Stimulated activated CD4-positive, alpha-beta T cell treated with anti-CD3 and anti-CD28 coated beads, Interleukin-2, amount 100 ng/mL, for 48 hours (primary cell): ENCODE measurements around the gene ZC3H7A.
"Not testable (repeated sequence)": the region's sequence is repeated elsewhere in the genome, so short reads cannot be mapped to it uniquely, and the experiment has no call there.

Experiments
- DNase-seq, 2 donors: peaks; one replicate each; pipeline ENCODE4 v3.0.0-alpha.2; 2020

The ZC3H7A gene

GRCh38 chr16:11797166-11797956, at the start of gene ZC3H7A:
Gene ZC3H7A, minus strand, starts transcription at chr16:11797258. Its CDS starts 14,904 bp downstream, at chr16:11782354.
- peak; percentile 86 to 89 for DNase-seq

- DNase-seq, result no peak
These were observed 47.4 kb upstream of the ZC3H7A start for GRCh38 chr16:11844499-11844898.

- no peak for DNase-seq
These were observed 46.8 kb upstream of the ZC3H7A start for GRCh38 chr16:11843861-11844260.

- DNase-seq, result no peak
These were observed 46.1 kb upstream of the ZC3H7A start for GRCh38 chr16:11843206-11843605.

- DNase-seq, result no peak
These were observed 44.0 kb upstream of the ZC3H7A start for GRCh38 chr16:11841026-11841425.

- DNase-seq, result no peak
These were observed 39.7 kb upstream of the ZC3H7A start for GRCh38 chr16:11836650-11837244.

- no peak for DNase-seq
These were observed 39.0 kb upstream of the ZC3H7A start for GRCh38 chr16:11835891-11836649.

- no peak for DNase-seq
These were observed 38.3 kb upstream of the ZC3H7A start for GRCh38 chr16:11835309-11835708.

GRCh38 chr16:11833951-11834695, 37.1 kb upstream of the ZC3H7A start:
- DNase-seq, result no peak

GRCh38 chr16:11828696-11829095, 31.6 kb upstream of the ZC3H7A start:
- no peak for DNase-seq

GRCh38 chr16:11825520-11826165, 28.6 kb upstream of the ZC3H7A start:
- not testable (repeated sequence) for DNase-seq

- DNase-seq, result no peak
These were observed 27.3 kb upstream of the ZC3H7A start for GRCh38 chr16:11824362-11824761.

GRCh38 chr16:11823645-11824044, 26.6 kb upstream of the ZC3H7A start:
- DNase-seq, result not testable (repeated sequence)

- no peak for DNase-seq
These were observed 22.7 kb upstream of the ZC3H7A start for GRCh38 chr16:11819798-11820197.

GRCh38 chr16:11818970-11819369, 21.9 kb upstream of the ZC3H7A start:
- not testable (repeated sequence) for DNase-seq

GRCh38 chr16:11816123-11816522, 19.1 kb upstream of the ZC3H7A start:
- DNase-seq, result no peak

GRCh38 chr16:11814800-11815199, 17.7 kb upstream of the ZC3H7A start:
- DNase-seq, result not testable (repeated sequence)

- no peak for DNase-seq
These were observed 9.7 kb upstream of the ZC3H7A start for GRCh38 chr16:11806721-11807120.

GRCh38 chr16:11805556-11805955, 8.5 kb upstream of the ZC3H7A start:
- DNase-seq, result no peak

- DNase-seq, result no peak
These were observed 4.5 kb upstream of the ZC3H7A start for GRCh38 chr16:11801481-11802021.

- no peak for DNase-seq
These were observed 3.3 kb upstream of the ZC3H7A start for GRCh38 chr16:11800382-11800718.
